ENCODE results near the gene ACOX2.
A peak's percentile ranks its signal among the peaks of the same experiment; 100 is the strongest.

The ACOX2 gene

GRCh38 chr3:58471025-58471887, 65.7 kb downstream of the ACOX2 start:
- peak; percentile 36 to 56 for DNase-seq

- no peak for DNase-seq
Observed at GRCh38 chr3:58470363-58471024, 66.5 kb downstream of the ACOX2 start.

- DNase-seq: no peak
Observed at GRCh38 chr3:58469096-58469495, 67.9 kb downstream of the ACOX2 start.

GRCh38 chr3:58466899-58467563, 70.0 kb downstream of the ACOX2 start:
- no peak for DNase-seq

GRCh38 chr3:58464866-58465265, 72.1 kb downstream of the ACOX2 start:
- DNase-seq: peak in 1 of 2 experiments; percentile 23

- DNase-seq: no peak
Observed at GRCh38 chr3:58463942-58464271, 73.1 kb downstream of the ACOX2 start.

GRCh38 chr3:58463181-58463941, 73.6 kb downstream of the ACOX2 start:
- DNase-seq: peak; percentile 81 to 86

GRCh38 chr3:58462829-58463180, 74.2 kb downstream of the ACOX2 start:
- no peak for DNase-seq

- DNase-seq: no peak
Observed at GRCh38 chr3:58459160-58459559, 77.8 kb downstream of the ACOX2 start.

All from activated CD4-positive, alpha-beta T cell treated with anti-CD3 and anti-CD28 coated beads, Interleukin-2, amount 50 U/mL, for 48 hours (primary cell).